ENCODE measurements around the gene ZNF292.
"Not testable (repeated sequence)": the region's sequence is repeated elsewhere in the genome, so short reads cannot be mapped to it uniquely, and the experiment has no call there.

ZNF292 gene

DNA sequence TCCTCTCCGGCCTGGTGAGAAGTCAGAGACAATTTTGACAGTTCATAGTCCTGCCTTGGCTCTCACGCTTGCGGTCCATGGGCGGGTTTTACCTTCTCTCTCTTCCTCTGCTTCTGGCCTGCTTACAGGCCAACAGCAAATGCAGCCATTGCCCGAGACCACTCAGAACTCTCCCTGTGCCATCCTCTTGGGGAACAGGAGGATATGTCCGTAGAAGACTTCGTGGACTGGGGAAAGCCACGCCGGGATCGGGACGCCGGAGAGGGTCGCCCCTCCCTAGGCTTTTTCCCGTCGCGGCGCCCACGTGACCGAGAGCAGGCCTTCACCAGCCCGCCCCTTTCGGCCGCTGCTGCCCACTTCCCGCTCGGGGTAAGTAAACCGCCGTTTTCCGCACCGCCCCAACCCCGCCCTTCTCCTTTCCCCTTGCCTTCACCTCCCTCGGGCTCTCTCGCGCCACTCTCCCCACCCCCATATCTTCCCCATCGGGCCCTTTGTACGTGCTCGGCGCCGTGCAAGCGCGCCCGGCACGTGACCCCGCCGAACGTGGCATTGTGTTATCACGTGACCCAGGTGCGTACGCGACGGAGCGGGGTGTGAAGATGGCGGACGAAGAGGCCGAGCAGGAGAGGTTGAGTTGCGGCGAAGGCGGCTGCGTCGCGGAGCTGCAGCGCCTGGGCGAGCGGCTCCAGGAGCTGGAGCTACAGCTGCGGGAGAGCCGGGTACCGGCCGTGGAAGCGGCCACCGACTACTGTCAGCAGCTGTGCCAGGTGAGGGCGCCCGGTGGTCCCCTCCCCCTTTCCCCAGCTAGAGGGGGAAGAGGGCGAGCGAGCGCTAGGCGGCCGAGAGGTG lies at the start of gene ZNF292:
Gene ZNF292, plus strand, starts transcription at position 573 of the 849 bp plus-strand sequence. Its CDS starts 27 bp downstream, at position 600.
- peak; percentile 52 for FAIRE-seq

DNA sequence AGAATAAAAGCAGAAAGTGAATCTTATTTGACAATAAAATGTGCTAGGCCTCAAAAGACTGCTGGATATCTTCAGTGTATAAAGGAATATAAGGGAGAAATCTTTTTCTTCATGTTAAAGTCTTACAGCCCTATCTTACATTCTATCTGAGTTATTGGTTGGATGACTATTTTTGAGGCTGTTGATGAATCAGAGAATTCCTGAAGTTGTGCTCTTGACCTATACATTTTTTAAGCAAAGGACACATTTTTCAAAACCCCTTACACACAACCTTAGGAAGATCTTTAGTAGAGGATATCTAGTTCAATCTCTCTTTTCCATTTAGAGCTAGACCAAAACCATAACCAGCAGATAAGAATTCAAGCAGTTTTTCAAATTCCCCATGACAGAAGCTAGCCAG lies 49.5 kb upstream of the ZNF292 start:
- no peak for FAIRE-seq

DNA sequence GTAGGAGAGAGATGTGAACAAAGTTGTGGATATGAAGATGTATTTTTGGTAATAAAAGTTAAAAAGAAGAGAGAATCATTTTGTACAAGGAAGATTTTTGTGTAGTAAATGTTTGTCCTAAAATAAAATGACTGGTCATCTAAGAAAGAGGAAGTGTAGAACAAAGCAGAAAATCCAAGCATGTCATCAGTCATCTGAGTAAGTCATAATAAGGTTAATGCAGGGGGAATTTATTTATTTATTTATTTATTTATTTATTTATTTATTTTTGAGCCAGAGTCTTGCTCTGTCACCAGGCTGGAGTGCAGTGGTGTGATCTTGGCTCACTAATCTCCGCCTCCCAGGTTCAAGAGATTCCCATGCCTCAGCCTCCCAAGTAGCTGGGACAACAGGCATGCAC lies 44.7 kb upstream of the ZNF292 start:
- FAIRE-seq: no peak

DNA sequence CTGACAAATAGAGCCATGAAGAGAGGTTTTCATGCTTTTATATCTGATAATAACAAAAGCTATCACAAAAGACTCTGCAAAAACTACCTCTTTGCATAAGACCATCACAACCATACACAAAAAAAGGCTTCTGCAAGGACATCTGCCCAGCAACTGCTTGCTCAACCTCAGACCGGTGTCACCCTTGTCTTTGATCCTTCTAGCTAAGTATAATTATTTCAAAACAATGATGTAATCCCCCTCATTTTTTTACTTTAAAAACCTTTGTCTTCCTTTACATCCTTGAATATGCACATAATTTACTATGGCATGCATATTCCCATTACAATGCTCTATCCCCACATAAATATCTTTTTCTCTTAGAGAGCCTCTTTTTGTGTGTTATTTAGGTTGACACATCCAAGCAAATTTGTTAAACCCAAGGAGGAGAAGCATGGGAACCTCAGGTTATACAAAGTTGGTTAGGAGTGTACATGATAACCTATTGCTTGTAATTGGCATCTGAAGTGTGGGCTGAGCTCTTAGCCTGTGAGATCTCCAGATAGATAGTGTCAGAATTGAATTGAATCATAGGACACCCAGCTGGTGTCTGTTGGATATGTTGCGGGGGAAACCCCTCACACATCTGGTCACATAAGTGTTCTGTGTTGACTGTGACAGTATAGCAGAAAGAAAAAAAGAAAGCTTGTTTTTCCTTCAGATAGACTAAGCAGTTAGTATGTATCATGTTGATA lies 39.8 kb upstream of the ZNF292 start:
- FAIRE-seq: no peak

DNA sequence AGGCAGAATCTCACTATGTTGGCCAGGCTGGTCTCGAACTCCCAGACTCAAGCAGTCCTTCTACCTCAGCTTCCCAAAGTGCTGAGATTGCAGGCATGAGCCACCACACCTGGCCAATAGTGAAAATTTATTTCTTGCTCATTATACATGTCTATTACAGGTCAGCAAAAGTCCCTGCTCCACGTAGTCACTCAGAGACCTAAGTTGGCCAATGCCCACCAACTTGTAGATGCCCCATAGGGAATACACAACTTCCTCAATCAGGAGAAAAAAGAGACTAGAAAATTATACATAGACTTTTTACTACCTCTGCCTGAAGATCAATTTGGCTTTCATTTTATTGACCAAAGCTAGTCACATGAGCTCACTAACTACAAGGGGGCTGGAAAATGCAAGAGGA lies 38.4 kb upstream of the ZNF292 start:
- FAIRE-seq: no peak

DNA sequence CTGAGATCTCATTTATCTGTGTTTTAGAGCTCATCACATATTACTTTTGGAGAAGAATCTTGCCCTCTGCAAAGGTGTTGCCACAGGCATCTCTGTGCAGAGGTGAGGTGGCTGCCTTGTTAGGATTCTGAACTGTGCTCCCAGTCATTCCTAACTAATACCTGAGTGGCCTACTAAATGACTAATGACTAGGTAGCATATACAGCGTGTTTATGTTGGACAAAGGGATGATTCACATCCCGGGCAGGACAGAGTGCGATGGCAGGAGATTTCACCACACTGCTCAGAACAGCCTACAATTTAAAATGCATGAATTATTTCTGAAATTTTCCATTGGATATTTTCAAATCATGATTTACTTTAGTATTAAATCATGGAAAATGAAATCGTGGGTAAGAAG lies 37.3 kb upstream of the ZNF292 start:
- FAIRE-seq: no peak

DNA sequence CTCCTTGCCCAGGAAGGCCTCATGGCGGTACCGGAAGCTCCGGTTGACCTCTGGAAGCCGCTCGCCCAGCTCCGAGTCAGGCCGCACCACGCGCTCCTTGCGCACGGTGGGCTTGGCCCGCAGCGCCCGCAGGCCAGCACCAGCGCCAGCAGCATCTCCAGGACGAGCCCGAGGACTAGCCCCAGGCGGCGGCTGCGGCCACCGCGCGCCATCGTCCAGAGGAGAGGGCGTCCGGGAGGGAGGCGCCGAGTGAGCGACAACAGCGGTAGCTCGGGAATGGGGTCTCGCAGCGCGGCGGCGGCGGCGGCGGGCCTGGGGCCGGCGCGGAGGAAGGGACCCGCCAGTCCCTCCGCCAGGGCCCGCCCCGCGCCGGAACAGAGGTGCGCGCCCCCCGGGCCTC lies 32.9 kb upstream of the ZNF292 start:
- no peak for FAIRE-seq

DNA sequence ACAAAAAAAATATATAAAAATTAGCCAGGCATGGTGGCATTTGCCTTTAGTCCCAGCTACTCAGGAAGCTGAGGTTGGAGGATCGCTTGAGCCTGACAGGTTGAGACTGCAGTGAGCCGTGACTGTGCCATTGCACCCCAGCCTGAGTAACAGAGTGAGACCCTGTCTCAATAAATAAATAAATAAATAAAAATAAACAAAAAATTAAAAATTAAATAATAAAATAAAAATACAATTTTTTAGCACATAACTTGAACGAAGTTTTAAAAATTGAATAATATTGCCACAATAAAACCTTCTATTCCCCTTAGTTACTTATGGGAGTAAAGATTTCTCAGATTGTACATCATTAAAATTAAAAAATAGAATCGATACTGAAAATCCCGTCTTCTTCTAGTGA lies 31.3 kb upstream of the ZNF292 start:
- FAIRE-seq: no peak

DNA sequence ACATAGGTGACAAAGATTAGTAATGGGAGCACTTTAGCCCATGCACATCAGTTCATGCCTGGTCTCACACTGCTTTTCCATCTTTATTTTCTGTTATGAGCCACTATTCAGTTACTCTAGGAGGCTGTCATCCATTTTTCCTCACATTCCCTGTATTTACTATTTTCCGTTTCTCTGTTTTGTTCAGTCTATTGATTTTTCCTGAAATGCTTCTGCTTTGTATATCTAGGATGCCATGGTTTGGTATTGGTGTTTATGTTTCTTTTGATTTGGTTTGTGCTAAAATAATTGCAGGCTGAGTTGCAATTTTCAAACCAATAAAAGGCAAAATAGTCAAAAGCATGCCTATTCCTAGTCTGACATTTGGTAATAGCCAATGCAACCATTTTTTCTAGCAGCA lies 28.9 kb upstream of the ZNF292 start:
- no peak for FAIRE-seq

DNA sequence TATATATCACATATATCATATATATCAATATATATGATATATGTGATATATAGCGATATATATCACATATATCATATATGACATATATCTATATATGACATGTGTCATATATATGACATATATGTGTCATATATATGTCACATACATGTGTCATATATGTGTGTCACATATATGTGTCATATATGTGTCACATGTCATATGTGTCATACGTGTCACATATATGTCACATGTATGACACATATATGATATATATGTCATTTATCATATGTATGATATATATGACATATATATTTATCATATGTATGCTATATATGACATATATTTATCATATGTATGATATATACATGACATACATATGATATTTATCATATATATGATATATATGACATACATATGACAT lies 27.6 kb upstream of the ZNF292 start:
- FAIRE-seq: no peak

DNA sequence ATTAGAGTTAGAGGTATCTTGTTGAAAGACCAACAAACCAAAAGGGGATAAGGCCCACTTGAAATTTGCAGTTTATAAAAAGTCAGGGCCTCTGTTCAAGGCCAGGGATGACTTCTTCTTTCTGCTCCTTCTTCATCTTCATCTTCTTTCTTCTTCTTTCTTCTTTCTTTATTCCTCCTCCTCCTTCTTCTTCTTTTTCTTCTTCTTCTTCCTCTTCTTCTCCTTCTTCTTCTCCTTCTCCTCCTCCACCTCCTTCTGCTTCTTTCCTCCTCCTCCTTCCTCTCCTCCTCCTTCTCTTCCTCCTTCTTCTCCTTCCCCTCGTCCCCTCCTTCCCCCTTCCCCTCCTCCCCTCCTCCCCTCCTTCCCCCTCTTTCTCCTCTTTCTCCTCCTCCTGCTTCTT lies 18.4 kb upstream of the ZNF292 start:
- FAIRE-seq: no peak

DNA sequence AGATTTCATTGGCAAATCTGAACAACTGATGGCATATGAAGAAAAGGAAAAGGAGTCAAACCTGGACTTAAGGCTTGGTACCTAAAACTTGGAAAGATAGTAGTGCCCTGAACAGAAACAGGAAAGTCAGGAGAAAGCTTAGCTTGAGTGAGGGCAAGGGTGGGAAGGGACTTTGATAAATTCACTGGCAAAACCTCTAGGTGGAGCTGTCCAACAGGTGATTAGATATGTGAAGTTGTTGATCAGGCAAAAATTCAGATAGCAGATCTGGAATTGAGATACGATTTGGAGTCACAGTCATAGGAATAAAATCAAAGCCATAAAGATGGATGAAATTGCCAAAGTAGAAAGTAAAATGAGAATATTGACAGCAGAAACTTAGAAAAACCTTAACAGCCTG lies 16.1 kb upstream of the ZNF292 start:
- FAIRE-seq: peak; percentile 43

DNA sequence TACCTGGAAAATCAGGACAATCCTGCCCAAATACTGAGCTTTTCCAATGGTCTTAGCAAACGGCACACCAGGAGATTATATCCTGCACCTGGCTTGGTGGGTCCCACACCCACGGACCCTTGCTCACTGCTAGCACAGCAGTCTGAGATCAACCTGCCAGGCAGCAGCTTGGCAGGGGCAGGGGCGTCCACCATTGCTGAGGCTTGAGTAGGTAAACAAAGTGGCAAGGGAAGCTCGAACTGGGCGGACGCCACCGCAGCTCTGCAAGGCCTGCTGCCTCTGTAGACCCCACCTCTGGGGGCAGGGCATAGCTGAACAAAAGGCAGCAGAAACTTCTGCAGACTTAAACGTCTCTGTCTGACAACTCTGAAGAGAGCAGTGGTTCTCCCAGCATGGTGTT lies 15.4 kb upstream of the ZNF292 start:
- not testable (repeated sequence) for FAIRE-seq

DNA sequence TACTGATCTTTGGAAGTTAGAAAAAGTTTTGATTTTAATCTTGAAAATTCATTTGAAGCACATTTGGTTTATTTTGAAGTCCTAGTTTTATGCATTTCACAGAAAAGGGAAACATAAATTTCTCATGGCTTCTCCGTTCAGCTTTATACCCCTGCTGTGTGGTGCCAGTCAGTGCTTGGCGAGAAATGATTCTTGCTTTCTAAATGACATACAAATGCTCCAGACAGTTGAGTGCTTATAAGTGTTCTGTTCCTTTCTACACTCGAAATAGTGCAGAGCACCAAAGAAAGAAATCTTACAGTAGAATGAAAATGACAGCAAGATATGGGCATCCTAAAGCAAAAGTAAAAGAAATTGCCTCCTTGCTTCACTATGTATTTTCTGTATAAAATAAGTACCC lies 9.0 kb upstream of the ZNF292 start:
- FAIRE-seq: no peak

DNA sequence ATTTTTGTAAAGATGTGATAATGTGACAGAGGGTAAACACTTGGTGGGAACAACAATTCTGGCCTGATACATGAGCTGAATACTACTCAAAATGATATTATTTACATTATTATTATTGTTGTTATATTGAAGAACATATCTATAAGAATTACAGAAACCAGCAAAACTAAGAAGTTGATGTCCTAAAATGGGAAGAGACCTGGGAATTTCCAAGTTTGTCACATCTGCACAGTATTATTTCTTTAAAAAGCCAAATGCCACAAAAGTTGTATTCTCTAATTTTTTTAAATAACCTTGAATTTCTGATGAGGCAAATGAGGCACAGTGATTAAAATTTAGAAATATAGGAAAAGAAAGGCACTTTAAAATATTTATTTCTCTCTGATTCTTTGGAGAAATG lies 5.0 kb upstream of the ZNF292 start:
- FAIRE-seq: no peak

DNA sequence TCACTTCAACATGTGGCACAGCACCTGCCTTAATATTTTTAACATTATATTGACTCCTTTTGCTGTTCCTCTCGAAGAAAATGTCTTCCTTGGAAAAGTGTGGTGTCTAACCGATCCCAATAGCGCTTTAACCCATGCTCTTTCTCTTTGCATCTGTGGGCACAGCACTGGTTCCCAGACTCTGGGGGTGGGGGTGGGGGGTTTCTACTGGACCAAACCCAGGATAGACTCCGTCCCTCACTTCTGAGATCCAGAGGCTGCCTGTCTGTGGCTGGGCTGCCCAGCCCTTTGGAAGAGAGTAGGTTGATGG lies 3.9 kb upstream of the ZNF292 start:
- no peak for FAIRE-seq

DNA sequence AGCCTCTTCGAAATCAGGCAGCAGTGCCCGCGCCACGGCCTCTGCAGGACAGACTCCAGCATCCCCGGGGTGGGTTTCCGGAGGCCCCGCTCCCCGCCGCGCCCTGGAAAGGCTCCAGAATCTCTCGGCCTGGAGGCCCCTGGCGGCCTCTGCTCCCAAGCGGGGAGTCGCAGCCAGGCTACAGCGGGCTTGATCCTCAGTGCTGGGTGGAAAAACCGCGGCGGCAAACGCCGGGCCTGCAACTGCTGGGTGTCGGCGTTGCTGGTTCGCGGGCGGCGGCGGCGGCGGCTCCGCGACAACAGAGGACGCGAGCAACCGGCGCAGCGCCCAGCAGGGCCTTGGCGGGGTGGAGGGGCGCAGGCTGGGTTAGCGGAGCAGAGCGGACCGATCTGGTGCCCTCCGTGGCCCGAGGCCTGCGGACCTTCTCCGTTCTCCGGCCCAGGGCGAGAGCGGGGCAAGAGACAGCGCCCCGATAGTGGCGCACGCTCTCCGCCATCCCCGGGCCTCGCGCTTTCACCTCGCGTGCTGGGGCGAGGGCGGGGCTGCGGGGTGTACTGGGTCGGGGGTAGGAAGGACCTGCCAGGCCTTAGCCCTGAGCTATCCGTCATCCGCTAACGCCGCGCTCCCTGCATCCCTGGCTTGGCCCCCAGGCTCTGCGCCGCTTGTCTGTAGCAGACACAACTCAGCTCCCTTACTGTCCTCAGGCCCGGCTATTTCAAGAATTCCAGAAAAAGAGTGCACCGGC lies 3.4 kb upstream of the ZNF292 start:
- no peak for FAIRE-seq

DNA sequence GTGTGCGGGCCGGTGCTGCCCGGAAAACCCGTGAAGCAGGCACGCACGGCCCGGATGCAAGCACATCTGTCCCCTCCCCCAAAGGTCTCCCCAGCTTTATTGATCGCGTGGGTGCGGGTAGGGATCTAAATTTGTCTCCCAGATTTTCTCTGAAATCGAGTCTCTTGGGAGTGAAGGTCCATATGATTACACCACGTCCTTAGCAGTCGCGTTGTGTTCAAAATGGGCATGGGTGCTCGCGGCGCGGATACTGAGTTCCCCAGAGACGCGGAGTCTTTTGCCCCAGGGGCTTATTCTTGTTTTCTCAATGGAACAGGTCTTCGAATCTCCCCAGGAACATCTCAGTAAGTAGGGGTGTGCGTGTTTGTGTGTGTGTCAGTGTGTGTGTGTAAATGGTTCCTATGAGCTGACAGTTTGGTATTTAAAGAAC lies 2.8 kb upstream of the ZNF292 start:
- no peak for FAIRE-seq

DNA sequence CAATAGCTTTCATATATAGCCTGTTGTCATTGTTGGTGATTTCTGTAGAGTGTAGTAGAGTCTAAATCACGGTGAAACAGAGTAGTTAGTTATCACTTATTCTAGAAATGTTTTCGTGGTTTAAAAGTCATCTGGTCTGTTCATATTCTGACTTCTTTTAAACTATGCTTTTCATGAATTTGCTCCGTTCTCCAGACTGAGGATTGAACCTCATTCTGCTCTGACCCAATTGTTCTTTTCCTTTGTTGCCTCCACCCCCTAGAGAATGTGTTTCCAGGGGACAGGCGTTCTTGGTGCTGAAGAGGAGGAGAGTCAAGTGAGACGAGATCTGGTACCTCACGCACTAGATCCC lies 748 bp upstream of the ZNF292 start:
- no peak for FAIRE-seq

DNA sequence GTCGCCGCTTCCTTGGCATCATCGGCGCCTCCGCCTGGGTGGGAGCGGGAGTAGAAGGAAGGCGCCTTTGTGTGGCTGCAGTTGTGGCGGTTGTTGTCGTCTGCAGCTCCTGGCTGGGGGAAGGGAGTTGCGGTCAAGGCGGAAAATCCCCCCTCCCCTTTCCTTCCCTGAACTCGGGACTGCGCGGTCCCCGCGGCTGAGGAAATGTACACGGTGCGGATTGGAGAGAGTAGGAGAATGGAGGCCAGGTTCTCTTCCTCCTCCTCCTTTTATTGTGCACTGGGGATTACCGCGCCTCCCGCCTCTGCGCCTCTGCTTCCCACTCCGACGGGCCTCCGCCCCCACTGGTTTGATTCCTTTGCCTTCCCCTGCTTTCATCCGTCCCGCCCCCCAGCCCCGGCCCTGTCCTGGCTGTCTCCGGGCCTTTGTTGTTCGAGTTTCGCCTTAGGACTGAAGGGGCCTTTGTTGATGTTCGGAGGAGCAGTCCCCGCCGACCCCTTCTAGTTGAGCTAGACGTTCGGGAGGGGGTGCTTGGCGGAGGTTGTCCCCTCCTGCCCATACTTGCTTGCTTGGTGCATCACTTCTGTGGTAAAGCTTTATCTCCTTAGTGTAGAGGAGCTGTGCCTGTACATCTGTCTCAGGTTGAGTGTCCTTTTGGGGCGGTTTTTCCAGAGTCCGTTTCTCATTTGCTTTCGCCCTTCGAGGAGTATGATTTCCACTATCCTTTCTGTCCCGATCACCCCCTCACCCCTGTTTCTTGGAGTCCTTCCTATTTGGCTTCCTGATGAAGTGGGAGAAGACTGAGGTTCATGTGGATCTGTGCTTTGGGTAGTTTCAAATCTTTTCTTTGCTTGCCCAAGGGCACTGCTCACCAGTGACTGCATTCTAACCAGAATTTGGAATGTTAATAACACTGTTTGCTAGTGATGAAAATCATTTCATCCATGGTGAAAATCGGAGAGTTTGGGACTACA lies 764 bp downstream of the ZNF292 start:
- FAIRE-seq: no peak

DNA sequence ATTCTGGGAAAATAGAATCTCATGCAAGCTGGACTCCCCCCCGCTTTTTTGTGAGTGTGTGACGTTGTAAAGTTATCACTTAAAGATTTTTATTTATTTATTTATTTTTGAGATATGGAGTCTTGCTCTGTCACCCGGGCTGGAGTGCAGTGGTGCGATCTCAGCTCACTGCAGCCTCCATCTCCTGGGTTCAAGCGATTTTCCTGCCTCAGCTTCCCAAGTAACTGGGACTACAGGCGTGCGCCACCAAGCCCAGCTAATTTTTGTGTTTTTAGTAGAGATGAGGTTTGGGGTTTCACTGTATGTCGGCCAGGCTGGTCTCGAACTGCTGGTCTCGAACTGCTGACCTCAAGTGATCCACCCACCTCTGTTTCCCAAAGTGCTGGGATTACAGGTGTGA lies 2.2 kb downstream of the ZNF292 start:
- FAIRE-seq: not testable (repeated sequence)

DNA sequence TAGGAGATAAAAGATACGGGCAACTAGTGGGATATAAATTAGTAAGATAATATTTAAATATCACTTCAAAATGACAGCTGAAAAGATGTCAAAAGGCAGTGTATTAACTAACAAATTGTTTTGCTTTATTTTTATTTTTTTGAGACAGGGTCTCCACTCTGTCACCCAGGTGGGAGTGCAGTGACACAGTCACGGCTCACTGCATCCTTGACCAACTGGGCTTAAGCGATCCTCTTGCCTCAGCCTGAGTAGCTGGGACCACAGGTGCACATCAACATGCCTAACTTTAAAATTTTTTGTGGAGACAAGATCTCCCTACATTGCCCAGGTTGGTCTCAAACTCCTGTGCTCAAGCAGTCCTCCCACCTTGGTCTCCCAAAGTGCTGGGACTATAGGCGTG lies 5.9 kb downstream of the ZNF292 start:
- FAIRE-seq: no peak

DNA sequence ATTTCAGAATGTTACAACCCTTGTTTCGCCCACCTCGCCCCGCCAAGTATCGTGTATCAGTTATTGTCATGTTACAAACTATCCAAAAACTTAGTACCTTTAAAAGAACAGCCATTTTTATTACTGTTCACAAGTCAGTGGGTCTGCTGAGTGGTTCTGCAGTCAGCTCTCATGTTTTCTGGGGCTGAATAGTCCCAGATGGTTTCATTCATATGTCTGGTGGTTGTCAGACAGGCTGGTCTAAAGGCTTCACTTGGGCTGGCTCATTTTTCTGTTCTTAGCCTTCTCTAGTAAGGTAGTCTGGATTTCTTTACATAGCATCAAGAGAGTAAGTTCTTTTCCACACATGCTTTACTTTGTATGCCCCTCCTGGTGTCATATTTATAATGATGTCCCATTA lies 8.6 kb downstream of the ZNF292 start:
- FAIRE-seq: no peak

Data from A204.1 (cell line).